ENCODE data around the gene TMEM51.

Gene TMEM51, protein sequence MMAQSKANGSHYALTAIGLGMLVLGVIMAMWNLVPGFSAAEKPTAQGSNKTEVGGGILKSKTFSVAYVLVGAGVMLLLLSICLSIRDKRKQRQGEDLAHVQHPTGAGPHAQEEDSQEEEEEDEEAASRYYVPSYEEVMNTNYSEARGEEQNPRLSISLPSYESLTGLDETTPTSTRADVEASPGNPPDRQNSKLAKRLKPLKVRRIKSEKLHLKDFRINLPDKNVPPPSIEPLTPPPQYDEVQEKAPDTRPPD

DNA sequence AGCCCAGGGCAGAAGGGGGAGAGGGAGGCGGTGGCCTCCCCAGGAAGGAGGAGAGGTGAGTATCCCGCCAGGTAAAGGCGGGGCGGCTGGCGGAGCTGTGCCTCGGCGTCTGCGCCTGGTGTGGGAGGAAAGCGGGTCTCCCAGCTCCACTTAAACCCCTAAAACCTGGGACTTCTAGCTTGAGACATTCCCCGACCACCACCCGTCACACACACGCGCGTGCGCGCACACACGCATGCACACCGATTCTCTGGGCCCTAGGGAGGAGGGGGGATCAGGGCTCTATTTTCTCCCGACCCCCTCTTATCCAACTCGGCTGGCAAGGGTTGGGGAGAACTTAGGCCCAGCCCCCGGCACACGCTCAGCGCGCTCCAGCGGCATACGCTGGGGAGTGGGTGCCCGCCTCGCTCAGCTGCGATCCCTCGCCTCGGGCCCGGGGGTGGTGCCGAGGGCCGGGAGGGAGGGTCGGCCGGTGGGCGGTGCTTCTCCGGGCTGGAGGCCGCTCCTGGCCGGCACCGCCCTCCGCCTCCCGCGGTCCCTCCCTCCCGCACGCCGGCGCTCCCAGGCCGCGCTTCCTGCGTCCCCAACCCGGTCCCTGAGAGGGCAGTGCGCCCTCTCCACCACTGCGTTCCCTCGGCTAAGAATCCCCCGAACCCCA is at the start of gene TMEM51:
TSS of gene TMEM51 (plus strand) at position 564 of the 658 bp plus-strand sequence. CDS start 61,341 bp downstream, outside the sequence.
- DNase-seq (ENCODE audit: low spot score), result peak; percentile 80

DNA sequence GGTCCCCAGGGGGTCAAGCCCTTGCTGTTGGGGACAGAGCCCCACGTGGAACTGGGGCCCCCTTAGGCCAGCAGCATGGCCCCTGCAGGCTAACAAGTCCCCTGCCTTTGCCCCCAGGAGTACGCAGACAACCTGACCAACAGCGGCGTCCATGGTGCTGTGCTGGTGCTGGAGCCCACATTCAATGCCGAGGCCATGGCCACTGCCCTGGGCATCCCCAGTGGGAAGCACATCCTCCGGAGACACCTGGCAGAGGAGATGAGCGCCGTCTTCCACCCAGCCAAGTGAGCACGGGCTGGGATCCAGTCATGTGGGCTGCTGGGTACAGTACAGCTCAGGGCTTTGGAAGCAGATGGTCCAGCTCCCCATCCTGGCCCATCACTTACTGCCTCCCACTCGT is 49.6 kb upstream of the TMEM51 start:
- no peak for DNase-seq (ENCODE audit: low spot score)

DNA sequence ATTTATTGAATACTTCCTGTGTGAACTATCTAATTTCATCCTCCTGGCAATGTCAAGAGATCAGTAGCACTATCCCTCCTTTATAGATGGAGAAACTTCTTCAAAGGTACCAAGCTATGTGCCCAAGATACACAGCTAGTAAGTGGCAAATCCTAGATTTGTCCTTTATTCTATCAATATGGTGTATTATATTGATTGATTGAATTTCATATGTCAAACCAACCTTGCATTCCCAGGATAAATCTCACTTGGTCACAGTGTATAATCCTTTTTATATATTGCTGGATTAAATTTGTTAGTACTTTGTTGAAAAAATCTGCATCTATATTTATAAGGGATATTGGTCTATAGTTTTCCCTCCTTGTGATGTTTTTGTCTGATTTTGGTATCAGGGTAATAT is 48.8 kb upstream of the TMEM51 start:
- DNase-seq (ENCODE audit: low spot score), result no peak

DNA sequence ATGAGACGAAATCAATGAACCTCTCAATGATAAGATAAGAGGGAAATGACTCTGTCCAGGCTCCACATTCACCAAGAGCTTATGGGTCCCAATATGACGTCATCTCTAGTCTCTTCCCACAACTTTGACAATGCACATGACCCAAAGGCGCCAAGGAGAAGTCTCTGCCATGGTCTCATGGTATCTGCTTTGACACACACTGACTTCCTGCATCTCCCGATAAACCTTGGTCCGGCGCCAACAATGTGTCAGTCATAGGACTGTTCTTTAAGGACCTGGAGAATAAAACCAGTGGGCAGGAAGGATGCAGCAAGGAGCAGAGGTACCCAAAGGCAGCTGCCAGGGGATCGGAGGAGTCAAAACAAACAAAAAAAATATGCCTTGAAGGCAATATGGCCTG is 46.9 kb upstream of the TMEM51 start:
- DNase-seq (ENCODE audit: low spot score), result no peak

DNA sequence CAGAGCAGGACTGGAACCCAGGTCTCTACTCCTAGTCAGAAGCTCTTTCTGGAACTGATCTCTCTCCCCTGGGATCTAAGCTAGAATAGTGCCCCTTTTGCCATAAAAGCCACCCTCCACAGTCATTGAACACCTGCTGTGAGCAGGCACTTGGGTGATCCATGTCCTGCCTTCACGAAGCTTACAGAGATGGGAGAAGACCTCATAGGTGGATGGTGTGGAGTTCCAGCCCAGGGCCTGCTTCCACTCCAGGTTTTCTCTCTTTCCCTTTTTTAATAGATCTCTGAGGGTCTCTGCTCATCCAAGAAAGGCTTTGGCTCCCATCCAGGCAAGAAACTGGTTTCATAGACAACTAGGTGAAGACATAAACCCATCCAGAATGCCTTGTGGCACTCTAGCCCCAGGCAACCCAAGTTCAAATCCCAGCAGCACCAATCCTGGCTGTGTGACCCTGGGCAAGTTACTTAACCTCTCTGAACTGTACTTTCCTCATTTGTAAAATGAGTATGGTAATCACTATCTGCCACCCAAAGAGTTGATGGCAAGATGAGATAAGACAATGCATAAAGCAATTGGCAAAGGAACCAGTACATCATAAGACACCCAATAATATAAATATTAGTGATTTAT is 46.4 kb upstream of the TMEM51 start:
- no peak for DNase-seq (ENCODE audit: low spot score)

DNA sequence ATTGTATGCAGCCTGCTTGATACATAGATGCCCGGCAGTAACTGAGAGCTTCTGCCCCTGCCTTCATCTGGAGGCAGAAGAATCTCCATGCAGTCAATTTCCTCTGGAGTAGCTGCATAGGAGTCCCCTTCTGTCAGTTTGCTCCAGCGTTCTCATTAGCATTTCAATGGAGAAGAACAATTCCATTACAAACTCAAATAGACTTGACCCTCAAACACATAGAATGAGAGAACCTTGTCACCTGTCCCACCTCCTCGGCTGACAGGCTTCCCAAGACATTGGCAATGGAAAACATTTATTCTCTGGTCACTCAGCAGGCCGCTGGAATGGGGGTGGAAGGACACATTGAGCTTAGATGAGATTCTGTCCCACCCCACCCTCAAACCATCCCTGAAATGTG is 45.6 kb upstream of the TMEM51 start:
- no peak for DNase-seq (ENCODE audit: low spot score)

DNA sequence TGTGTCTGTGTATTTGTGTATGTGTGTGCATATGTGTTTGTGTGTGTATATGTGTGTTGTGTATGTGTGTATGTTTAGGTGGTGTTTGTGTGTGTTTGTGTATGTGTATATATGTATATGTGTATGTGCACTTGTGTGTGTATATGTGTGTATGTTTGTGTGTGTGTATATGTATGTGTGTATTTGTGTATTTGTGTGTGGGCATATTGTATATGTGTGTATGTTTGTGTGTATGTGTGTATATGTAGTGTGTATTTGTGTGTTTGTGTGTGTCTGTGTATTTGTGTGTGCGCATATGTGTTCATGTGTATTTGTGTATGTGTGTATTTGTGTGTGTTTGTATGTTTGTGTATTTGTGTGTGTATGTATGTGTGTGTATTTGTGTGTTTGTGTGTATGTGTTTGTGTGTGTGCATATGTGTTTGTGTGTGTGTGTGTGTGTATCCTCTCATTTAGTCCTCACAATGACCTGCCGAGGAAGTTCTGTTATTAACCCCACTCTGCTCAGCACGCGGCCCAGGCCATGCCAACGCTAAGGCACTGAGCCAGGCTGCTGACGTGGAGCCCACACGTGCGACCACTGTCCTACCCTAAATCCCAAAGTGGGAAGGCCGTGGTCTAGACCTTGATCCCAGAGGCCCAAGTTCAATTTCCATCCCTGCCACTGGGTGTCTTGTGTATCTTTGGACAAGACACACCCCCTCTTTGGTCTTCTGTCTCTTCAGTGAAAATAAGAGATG is 43.2 kb upstream of the TMEM51 start:
- DNase-seq (ENCODE audit: low spot score), result no peak

DNA sequence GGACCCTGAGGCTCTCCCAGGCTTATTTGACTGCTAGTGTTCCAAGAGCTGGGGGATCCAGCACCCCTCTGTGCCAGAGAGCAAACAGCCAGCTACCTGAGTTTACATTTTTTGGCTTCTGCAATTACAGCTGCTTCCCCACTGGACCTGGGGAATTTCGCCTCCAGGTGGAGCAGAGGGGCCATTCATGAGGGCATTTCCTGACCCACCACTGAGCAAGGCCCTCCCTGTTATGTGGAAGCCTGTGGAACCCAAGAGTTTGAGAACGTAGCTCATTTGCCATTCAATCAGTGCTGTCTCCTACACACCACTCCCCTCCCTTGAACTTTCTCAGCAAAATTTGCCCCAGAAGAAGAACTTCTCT is 42.7 kb upstream of the TMEM51 start:
- no peak for DNase-seq (ENCODE audit: low spot score)

DNA sequence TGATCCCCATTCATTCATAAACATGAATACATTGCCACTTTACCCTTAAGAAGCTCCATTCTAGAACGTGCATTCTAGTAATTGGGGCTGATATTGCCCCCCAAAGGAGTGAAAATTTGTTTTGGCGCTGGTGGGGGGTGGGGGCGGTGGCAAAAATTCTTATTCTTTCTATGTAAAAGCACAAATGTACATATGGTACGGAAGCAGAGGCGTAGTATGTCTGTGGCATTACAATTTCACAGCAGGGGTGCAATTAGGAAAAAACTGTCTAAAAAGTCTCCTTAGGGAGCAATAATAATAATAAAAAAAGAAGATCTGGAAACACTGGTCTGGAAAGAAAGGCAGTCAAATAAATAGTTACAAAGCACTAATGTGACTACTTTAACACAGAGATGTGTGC is 40.4 kb upstream of the TMEM51 start:
- no peak for DNase-seq (ENCODE audit: low spot score)

DNA sequence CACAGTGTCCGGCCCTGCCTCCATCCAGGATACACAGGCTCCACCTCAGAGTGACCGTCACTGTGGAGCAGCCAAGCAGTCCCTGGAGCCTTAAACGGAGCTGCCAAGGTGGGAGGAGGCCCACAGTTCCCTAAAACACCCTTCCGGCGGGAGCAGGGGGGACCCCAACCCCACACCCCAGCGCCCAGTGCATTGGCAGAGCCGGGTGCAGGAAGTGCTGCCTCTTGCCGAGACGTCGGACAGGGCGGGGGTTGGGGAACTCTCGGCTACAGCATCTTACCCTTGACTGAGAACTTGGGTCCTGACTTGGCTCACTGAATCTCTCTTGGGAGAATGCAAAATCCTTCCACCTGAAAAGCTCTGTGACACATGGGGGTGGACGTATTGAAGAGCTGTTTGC is 38.7 kb upstream of the TMEM51 start:
- DNase-seq (ENCODE audit: low spot score), result no peak

DNA sequence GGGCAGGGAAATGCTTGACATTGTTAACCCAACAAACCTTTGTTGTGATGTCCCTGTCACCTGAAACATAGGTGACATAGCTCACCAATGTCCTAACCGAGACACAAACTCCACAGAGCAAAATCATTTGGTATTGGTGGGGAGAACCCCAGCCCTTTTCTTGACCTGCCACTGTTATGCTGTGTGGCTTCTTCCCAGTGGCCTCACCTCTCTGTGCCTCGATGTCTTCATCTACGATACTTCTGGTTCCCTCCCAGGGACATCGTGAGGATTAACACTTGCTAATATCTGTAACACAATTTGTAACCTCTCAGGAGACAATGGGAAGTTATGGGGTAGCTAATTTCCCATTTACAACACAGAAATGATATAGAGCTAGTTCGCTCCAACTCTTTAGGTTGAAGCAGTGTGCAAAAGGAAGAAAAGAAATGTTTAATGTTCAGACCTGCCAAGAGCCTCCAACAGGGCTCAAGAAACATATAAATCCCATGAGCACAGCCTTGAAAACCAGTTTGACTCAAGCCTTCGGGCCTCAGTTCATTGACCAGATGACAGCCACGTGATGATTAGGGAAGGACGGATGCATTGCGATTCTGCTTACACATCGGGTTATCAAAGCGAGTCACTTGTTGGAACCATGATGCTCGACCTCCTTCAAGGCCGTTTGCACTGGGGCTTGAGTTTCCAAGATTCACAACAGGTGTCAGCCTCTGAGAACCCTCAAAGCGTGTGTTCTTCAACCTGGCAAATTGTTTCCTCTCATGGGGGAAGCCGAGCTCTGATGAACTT is 37.8 kb upstream of the TMEM51 start:
- no peak for DNase-seq (ENCODE audit: low spot score)

DNA sequence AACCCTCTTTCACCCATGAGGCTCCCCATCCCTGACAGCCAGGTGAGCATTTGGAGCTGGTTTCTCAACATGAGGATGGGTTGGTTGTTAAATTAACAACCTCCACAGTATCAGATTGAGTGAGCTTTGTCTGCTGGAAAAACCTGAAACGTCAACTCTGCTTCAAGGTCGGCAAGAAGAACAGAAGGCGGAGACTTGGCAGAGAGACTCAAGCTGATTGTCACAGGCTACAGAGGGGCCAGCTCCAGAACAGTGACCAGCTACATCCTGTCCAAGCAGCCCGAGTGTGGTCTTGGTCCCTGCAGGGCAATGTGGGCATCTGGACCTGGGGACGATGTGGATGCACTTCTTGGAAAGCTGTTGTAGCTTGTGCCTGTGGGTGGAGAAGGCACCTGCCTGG is 36.6 kb upstream of the TMEM51 start:
- DNase-seq (ENCODE audit: low spot score), result no peak

DNA sequence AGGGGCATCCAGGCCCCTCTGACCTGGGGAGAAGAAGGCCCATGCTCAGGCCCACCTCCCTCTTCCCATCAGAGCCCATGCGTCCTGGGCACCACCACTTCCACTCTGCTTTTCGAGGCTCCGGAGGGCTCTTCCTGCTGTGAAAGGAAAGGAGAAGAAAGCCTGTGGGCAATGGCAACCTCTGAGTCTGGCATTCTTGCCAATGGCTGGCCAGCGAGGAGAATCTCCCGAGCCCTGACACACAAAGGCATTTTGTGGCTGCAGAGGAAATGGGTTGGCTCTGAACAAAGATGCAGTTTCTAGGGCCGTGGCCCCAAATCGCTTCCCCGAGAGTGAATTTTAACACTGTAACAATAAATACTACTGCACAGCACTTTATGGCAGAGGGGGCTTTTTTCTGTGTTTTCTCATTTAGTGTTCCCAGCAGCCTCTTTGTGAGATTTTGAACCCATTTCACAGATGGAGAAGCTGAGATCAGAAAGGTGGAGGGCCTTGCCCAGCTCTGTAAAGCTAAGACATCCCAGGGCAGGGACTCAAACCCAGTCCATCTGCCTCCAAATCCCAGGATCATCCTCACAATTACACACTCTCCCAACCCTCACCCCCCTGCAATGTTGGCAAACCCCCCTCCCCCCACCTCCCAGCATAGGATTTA is 35.7 kb upstream of the TMEM51 start:
- no peak for DNase-seq (ENCODE audit: low spot score)

DNA sequence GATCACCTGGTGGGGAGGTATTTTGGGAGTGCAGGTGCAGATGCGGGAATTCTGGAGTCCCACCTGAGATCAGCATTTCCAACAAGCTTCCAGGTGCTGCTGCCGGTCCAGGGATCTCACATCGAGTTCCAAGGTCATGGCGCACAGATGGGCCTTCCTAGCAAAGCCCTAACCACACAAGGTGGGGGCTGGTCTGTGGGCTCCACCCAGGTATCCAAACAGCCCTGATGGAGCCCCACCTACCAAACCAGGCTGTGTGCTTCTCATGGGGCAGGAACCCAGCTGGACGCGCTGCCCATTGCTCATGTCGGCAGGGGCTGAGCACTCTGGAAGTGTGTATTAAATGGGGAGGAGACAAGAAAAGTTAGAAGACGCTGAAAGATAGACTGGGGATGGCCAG is 35.0 kb upstream of the TMEM51 start:
- DNase-seq (ENCODE audit: low spot score), result no peak

DNA sequence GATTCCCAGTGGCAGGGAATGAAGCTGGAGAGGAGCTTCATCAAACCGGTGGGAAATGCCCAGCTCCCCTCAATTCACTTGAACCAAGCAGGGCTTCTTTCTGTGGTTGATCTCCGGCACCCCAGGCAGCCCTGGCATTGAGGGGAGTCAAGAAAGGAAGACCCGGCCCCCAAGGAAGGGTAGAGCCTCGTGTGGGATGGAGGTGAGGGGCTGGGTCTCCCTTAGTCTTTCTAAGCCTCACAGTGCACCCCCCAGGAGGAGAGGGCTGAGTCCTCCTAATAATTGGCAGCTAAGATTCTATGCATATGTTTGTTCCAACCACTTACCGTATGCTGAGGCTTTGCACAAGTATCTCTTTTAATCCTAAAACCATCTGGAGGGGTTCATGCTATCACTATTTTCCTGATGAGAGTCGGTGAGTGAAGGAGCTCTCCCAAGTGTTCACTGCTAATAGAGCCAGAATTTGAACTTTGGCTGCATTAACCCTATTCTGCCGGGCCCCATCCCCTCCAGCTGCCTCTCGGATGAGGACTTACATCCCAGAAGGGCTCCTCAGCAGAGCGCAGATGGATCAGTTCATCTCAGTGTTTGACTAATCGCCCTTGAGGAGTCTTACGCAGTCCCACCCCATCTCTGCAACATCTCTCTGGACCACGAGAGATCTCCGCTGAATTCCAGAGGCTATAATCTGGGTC is 33.1 kb upstream of the TMEM51 start:
- no peak for DNase-seq (ENCODE audit: low spot score)

DNA sequence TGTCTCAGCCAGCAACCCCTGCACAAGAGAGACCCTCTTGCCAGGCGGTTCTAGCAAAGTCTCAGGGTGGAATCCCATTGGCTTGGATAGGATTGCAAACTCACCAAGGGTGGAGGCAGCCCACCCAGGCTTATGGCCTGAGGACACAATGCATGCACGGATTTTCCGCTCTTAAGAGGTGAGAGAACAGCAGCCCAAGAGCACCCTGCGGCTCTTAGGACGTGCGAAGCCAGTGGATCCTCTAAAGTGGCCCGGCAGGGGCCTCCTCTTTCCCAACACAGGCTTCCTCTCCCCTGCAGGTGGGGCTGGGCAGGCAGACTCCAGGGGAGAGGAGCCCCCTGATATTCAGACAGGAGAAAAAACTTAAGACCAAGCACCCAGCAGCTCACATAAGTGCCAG is 31.2 kb upstream of the TMEM51 start:
- no peak for DNase-seq (ENCODE audit: low spot score)

DNA sequence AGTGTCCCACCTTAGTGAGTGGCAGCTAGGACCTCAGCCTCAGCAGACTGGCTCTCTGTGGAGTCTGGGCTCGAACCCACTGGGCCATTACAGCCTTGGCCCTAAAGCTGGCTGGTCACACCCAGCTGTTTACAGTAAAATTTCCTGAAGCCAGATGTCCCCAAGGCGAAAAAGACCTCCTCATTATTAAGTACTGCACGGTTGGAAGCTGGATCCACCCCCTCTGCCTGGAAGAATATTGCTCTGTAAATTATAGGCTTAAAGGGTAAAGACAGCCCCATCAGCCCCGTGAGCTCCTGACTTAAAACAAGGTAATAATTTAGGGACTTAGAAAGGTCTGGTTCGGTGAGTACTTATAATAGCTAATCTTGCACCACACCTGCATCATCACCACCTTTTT is 30.3 kb upstream of the TMEM51 start:
- no peak for DNase-seq (ENCODE audit: low spot score)

DNA sequence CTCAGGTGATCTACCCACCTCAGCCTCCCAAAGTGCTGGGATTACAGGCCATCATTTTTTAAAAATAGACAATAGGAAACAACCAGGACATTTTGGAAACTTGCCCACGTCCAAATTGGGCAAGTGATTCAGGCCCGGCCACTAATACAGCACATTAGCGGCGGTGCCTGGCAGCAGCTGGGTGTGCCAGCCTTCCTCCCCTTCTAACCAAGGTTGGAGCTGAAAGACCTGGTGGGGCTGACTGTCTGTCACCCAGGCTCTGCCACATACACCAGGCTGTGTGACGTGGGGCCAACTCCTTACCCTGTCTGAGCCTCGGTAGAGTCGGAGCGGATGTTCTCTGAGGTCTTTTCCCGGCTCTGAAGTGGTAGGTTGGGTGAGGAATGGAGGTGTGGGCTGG is 29.6 kb upstream of the TMEM51 start:
- DNase-seq (ENCODE audit: low spot score), result no peak

DNA sequence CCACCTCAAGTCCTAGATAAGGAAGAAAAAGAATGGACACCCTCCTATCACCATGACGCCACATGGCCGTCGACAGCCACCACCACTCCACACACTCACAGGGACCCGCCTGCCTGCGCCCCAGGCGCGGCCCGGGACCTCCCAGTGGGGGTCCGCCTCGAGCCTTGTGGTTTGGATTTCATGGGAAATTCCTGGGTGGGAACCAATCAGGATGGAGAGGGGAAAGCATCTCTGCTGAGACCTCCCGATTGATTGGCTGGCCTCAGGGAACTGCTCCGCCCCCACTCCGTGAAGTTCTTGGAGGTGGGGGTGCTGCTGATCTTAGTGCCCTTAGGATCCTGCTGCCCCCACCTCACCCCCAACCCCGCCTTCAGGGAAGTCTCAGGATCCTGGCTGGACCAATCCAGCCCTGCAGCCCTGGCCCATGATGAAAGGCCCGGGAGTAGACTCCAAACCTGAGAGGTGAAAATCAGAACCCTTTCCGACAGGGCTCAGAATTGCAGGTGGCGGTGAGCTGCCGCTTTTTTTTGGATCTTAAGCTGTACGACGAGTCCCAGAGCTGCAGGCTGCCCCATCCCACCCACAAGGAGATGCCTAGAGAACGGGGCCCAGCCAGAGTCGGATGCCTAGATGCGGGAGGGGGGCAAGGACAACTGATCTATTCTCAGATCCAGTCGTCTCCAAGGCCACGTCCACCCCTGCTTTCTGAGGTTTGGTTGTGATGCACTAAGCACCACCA is 29.0 kb upstream of the TMEM51 start:
- DNase-seq (ENCODE audit: low spot score), result no peak

DNA sequence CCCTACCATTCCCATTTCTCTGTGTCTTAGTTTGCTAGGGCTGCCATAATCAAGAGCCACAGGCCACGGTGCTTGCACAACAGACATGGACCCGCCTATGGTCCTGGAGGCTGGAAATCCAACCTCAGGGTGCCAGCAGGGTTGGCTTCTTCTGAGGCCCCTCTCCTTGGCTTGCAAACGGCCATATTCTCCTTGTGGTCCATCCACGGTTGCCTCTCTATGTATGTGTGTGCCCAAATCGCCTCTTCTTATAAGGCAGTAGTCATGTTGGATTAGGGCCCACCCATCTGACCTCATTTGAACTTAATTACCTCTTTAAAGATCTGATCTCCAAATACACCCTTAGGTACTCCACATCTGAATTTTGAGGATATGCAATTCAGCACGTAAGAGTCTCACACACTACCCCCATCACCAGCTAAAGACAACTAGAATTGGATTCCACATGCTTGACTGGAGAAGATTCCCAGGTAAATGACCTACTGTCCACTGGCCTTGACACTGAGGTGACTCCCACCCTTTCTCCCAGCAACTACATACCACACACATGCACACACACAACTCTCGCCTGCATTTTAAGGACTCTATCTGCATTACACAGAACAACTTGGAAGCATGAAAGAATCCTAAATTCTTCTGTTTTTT is 28.3 kb upstream of the TMEM51 start:
- no peak for DNase-seq (ENCODE audit: low spot score)

All from AG08396 (cell line).